ENCODE measurements around the gene REXO5.

GRCh38 chr16:20781697-20782096 lies 24.6 kb upstream of the REXO5 start:
- TF ChIP-seq CTCF (IDR thresholded peaks at IDR 0.05; ENCODE audit: low read length) (no peak), EZH2 (optimal IDR thresholded peaks at IDR 0.05; ENCODE audit: low read depth, low read length) (no peak), EZH2phosphoT487 (IDR thresholded peaks at IDR 0.05; ENCODE audit: low read length) (no peak)

All from MM.1S (cell line).